Large intestine (tissue), 3 donors: ENCODE data around the gene AKAP13. TPM values are rescaled to one million over a fixed set of nuclear protein-coding genes. Genes with fewer than 3 reads are reported as not detected.

Experiments used
- DNase-seq, 2 donors: peaks; one replicate each; pipeline versions ENCODE4 v3.0.0 to v3.0.0-alpha.2; 2013
- H3K27ac ChIP-seq: one replicate; pipeline ENCODE4 v1.5.1; 2013; ENCODE audit warnings: low read length
- H3K27me3 ChIP-seq: 2 replicates; pipeline ENCODE4 v1.6.1; 2013; ENCODE audit warnings: low read length; ENCODE audit not compliant: control insufficient read depth, insufficient read depth
- H3K36me3 ChIP-seq: 2 replicates; pipeline ENCODE4 v1.6.1; 2013; ENCODE audit warnings: low read length; ENCODE audit not compliant: control insufficient read depth, insufficient read depth
- H3K4me1 ChIP-seq: one replicate; pipeline ENCODE4 v1.6.1; 2013; ENCODE audit warnings: low read length; ENCODE audit not compliant: control insufficient read depth, insufficient read depth
- H3K4me3 ChIP-seq: one replicate; pipeline ENCODE4 v1.5.1; 2013; ENCODE audit warnings: low read length
- H3K9me3 ChIP-seq: one replicate; pipeline ENCODE4 v1.6.1; 2013; ENCODE audit warnings: mild to moderate bottlenecking, low read depth, low read length, moderate library complexity; ENCODE audit not compliant: control insufficient read depth
- WGBS: methylation state at CpG from one replicate; pipeline ENCODE4 v1.1.5; 2013; ENCODE audit warnings: low lambda C conversion rate; ENCODE audit not compliant: insufficient coverage; 5-methylcytosine and 5-hydroxymethylcytosine counted together
- polyA plus RNA-seq: library from polyadenylated mRNA; unstranded; fragments of 120-200 nt; gene quantifications from one replicate; pipeline ENCODE4 v1.2.1, GENCODE V29; 2013

AKAP13 gene
- polyA plus RNA-seq, 1 donor = 68.9 TPM

GRCh38 chr15:85692873-85693272 lies 312.5 kb downstream of the AKAP13 start:
- H3K9me3 ChIP-seq = no peaks in the 10 kb centered on the region
- no peak for DNase-seq
- no peaks in the 10 kb centered on the region for H3K27me3 ChIP-seq
- no peak overlapping the region for H3K27ac ChIP-seq
- H3K4me3 ChIP-seq = no peak overlapping the region
- H3K4me1 ChIP-seq = no peaks in the 10 kb centered on the region
- H3K36me3 ChIP-seq = peaks cover 55% of the 10 kb centered on the region
- 81% methylated on average over 3 of the region's 5 CpGs for WGBS

- no peaks in the 10 kb centered on the region for H3K27me3 ChIP-seq
- H3K9me3 ChIP-seq = no peaks in the 10 kb centered on the region
- peaks cover 56% of the 10 kb centered on the region for H3K36me3 ChIP-seq
- H3K27ac ChIP-seq = peak overlapping the region; percentile 55
- no peak overlapping the region for H3K4me3 ChIP-seq
- WGBS = no CpG with 5 or more reads among the region's 2 CpGs
- DNase-seq = no peak
- no peaks in the 10 kb centered on the region for H3K4me1 ChIP-seq
Measured at GRCh38 chr15:85693277-85693676, 312.9 kb downstream of the AKAP13 start.

- no peaks in the 10 kb centered on the region for H3K9me3 ChIP-seq
- 44% methylated on average over 2 of the region's 4 CpGs for WGBS
- peaks cover 55% of the 10 kb centered on the region for H3K36me3 ChIP-seq
- H3K27me3 ChIP-seq = no peaks in the 10 kb centered on the region
- H3K4me1 ChIP-seq = no peaks in the 10 kb centered on the region
- H3K4me3 ChIP-seq = no peak overlapping the region
- peak overlapping the region; percentile 55 for H3K27ac ChIP-seq
- DNase-seq = peak; percentile 62 to 69
Measured at GRCh38 chr15:85694091-85694490, 313.7 kb downstream of the AKAP13 start.

GRCh38 chr15:85700767-85701166 lies 320.4 kb downstream of the AKAP13 start:
- peaks cover 23% of the 10 kb centered on the region for H3K36me3 ChIP-seq
- no peaks in the 10 kb centered on the region for H3K4me1 ChIP-seq
- no peak overlapping the region for H3K4me3 ChIP-seq
- WGBS = 88% methylated on average over 3 of the region's 3 CpGs
- H3K27me3 ChIP-seq = no peaks in the 10 kb centered on the region
- no peaks in the 10 kb centered on the region for H3K9me3 ChIP-seq
- DNase-seq = no peak
- H3K27ac ChIP-seq = no peak overlapping the region

GRCh38 chr15:85702321-85703101 lies 322.1 kb downstream of the AKAP13 start:
- Histone ChIP-seq H3K27ac (no peak overlapping the region), H3K27me3 (no peaks in the 10 kb centered on the region), H3K4me1 (peaks cover 11% of the 10 kb centered on the region), H3K9me3 (no peaks in the 10 kb centered on the region), H3K4me3 (no peak overlapping the region), H3K36me3 (peaks cover 15% of the 10 kb centered on the region)
- no peak for DNase-seq
- no CpG with 5 or more reads among the region's 7 CpGs for whole genome bisulfite sequencing

- Histone ChIP-seq H3K9me3 (no peaks in the 10 kb centered on the region), H3K27ac (no peak overlapping the region), H3K4me3 (no peak overlapping the region), H3K27me3 (no peaks in the 10 kb centered on the region), H3K4me1 (peaks cover 24% of the 10 kb centered on the region), H3K36me3 (peaks cover 15% of the 10 kb centered on the region)
- 92% methylated on average over 3 of the region's 4 CpGs for WGBS
- DNase-seq = no peak
Measured at GRCh38 chr15:85704066-85704465, 323.7 kb downstream of the AKAP13 start.

GRCh38 chr15:85704720-85705429 lies 324.5 kb downstream of the AKAP13 start:
- H3K27me3 ChIP-seq = no peaks in the 10 kb centered on the region
- 80% methylated on average over 1 of the region's 3 CpGs for WGBS

GRCh38 chr15:85706779-85707518 lies 326.5 kb downstream of the AKAP13 start:
- H3K27ac ChIP-seq = peak overlapping the region; percentile 73
- no CpG with 5 or more reads among the region's 5 CpGs for WGBS
- H3K36me3 ChIP-seq = peaks cover 27% of the 10 kb centered on the region
- peak in 1 of 2 donors; percentile 47 for DNase-seq
- H3K4me3 ChIP-seq = no peak overlapping the region
- H3K27me3 ChIP-seq = no peaks in the 10 kb centered on the region
- no peaks in the 10 kb centered on the region for H3K9me3 ChIP-seq
- H3K4me1 ChIP-seq = peaks cover 24% of the 10 kb centered on the region

More at GRCh38 chr15:85704720-85705429, 324.5 kb downstream of the AKAP13 start:
- Histone ChIP-seq H3K4me3 (no peak overlapping the region), H3K27ac (no peak overlapping the region), H3K4me1 (peaks cover 24% of the 10 kb centered on the region), H3K36me3 (peaks cover 15% of the 10 kb centered on the region), H3K9me3 (no peaks in the 10 kb centered on the region)
- no peak for DNase-seq

GRCh38 chr15:85707519-85708338 lies 327.3 kb downstream of the AKAP13 start:
- H3K9me3 ChIP-seq = no peaks in the 10 kb centered on the region
- H3K27me3 ChIP-seq = no peaks in the 10 kb centered on the region
- H3K4me3 ChIP-seq = no peak overlapping the region
- peak overlapping the region; percentile 73 for H3K27ac ChIP-seq
- peak; percentile 75 to 88 for DNase-seq
- H3K36me3 ChIP-seq = peaks cover 29% of the 10 kb centered on the region
- H3K4me1 ChIP-seq = peaks cover 24% of the 10 kb centered on the region
- 38% methylated on average over 3 of the region's 8 CpGs for WGBS
